Breast epithelium (tissue), 3 donors: ENCODE measurements around the gene FHOD3.

ENCODE experiments used
- CTCF ChIP-seq, 3 donors: fragments of 450-650 bp; IDR thresholded peaks; one replicate each; pipeline ENCODE4 v1.5.1; 2016 to 2017; ENCODE audit warnings: antibody characterized with exemption in 3 of 3, mild to moderate bottlenecking in 3 of 3, moderate library complexity in 3 of 3
- POLR2AphosphoS5 ChIP-seq, 3 donors: sonication (generic); formaldehyde crosslinking; IDR thresholded peaks; one replicate each; pipeline ENCODE4 v1.6.1; 2017; ENCODE audit warnings: antibody characterized with exemption in 3 of 3

GRCh38 chr18:36464126-36464651, 166.7 kb downstream of the FHOD3 start:
- TF ChIP-seq POLR2AphosphoS5 (IDR thresholded peaks at IDR 0.05): no peak
- TF ChIP-seq CTCF (IDR thresholded peaks at IDR 0.05): no peak
